ENCODE measurements around the gene KLF16.

The KLF16 gene

DNA sequence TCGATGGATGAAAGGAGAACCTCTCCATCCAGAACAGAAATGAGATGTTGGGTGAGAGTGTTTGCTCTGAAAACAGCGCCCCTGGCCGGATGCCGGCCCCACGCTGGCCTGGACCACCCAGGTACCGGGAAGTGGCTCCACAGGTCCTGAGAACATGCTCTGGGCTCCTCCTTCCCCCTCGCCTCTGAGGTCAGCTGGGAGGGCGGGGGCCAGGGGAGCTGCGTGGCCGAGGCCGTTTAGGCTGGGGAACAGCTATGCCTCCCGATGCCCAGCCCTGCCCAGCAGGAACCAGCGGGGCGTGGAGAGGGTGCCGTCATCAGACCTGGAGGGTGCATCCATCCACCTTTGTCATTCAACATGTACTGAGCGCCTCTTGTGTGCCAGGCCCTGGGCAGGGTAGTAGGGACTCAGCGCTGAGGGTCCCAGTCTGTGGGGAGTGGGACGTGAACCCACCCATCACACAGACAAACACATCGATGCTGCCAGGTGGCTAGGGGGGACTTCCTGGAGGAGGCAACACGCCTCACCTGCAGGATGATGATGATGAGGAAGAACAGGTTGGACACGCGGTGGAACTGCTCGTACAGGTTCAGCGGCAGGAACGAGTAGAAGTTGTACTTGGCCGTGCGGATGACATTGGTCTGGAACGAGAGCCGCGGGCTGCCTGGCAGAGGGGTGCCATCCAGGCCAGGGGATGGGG lies 55.5 kb downstream of the KLF16 start:
- DNase-seq (ENCODE audit: low read depth in 2 of 2) = no peak

DNA sequence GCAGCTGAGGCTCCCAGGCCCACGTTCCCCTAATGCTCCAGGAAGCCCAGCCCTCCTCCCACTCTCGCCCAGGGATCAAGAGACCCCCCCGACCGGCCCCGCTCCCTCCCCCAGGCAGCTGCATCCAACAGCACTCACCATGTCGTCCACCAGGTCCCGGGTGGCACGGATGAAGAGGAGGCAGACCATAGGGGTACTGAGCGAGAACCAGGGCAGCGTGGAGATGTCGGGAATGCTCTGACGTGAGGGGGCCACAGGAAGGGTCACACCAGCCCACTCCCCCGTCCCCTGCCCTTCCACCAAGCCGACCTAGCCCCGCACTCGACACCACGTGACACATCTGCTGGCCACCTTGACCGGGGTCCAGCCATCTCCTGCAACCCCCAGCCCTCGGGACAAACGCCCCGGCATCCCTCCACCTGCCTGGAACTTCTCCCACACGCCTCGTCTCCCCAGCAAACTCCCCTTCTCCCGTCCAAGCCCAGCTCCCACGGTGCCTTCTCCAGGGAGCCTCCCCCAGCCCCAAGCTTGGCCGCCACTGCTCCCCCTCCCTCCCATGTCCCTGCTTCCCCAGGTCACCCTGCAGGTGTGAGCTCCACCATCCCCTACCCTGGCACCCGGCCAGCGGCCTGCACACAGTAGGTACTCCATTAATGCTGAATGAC lies 56.2 kb downstream of the KLF16 start:
- DNase-seq (ENCODE audit: low read depth in 2 of 2) = no peak

DNA sequence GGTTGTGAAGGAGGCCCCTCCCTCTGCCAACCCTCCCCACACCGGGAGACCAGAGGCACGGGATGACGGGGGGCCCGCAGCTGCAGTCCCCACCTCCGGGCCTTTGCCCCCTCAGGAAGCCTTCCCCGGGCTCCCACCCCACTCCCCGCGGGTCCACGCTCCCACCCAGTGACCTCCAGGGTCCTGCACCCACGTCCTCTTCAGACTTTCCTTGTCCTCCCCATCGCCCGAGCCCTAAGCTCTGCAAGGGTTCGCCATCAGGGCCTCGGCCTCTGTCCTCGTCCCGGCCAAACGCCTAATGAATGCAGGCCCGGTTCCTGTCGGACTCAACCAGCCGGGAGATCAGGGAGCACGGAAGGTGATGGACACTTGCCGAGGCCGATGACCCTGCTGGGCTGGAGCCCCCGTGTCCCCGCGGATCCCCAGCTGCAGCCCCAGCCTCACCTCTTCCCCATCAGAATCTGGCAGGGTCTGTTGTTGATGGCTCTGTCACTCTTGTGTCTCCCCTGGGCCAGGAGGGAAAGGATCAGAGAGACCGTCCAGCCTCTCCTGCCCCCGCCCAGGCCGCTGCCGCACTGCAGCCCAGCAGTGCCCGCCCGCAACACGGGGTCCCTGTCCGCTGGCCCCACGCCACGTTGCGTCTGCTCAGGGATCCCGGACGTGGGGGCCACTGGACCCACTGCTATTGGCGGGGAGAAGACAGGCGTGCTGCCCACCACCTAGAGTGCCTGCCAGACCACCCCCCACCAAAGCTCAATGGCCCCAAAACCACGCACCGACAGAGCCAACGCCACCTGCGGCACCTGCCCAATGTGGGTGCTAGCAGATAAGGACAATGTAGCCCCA lies 57.0 kb downstream of the KLF16 start:
- DNase-seq (ENCODE audit: low read depth in 2 of 2) = no peak

- DNase-seq (ENCODE audit: low read depth in 2 of 2) = no peak
These were observed 57.8 kb downstream of the KLF16 start for GRCh38 chr19:1805401-1806183.

DNA sequence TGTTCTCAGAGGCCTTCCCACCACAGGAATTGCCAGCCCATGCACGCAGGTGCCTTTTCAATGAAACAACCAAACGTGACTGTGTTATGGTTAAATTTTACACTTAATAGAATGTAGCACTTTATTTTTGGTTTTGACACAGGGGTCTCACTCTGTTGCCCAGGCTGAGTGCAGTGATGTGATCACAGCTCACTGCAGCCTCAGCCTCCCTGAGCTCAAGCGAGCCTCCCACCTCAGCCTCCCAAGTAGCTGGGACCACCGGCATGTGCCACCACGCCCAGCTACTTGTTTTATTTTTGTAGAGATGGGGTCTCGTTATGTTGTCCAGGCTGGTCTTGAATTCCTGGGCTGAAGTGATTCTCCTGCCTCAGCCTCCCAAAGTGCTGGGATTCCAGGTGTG lies 58.5 kb downstream of the KLF16 start:
- DNase-seq (ENCODE audit: low read depth in 2 of 2) = no peak
